Measurements from ENCODE around the gene SERTM2.
A peak's percentile ranks its signal among the peaks of the same experiment; 100 is the strongest.

SERTM2 gene

GRCh38 chrX:111561851-111562250 lies 50.4 kb downstream of the SERTM2 start:
- DNase-seq, result no peak

- DNase-seq, result no peak
Measured at GRCh38 chrX:111567542-111568255, 56.3 kb downstream of the SERTM2 start.

GRCh38 chrX:111568354-111568753 lies 56.9 kb downstream of the SERTM2 start:
- DNase-seq, result peak; percentile 31 to 47

- DNase-seq, result no peak
Measured at GRCh38 chrX:111568817-111569216, 57.4 kb downstream of the SERTM2 start.

Measured in NCI-H524 (cell line).